ENCODE measurements around the gene PAPPA. TPM values are rescaled to one million over a fixed set of nuclear protein-coding genes. Genes with fewer than 3 reads are reported as not detected.

The PAPPA gene
- total RNA-seq, 1 donor from 2014 or later, result 2.9 TPM

DNA sequence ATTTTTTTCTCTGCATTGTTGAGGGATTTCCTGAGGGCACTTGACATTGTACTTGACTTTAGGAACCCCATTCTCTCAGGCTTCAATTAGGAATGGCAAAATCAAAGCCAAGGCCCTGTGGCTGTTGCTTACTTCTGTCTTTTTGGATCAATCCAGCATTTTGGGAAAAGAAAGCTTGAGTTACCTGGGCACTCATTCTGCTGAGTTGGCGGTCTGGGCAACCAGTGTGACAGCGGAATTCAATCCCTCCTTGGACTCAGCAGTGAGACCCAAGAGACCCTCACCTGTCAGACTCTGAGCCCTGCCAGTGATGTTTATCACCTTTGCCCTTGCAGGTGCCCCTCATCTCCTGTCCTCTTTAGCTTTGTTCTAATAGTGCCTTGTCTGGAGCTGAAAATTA is 225.3 kb downstream of the PAPPA start:
- no peaks in the 10 kb centered on the region for H3K27me3 Mint-ChIP-seq (ENCODE audit: low read depth)
- no peaks in the 10 kb centered on the region for H3K36me3 Mint-ChIP-seq
- H3K4me3 Mint-ChIP-seq, result no peak overlapping the region
- no peaks in the 10 kb centered on the region for H3K9me3 Mint-ChIP-seq
- TF ChIP-seq, protein P1, sequence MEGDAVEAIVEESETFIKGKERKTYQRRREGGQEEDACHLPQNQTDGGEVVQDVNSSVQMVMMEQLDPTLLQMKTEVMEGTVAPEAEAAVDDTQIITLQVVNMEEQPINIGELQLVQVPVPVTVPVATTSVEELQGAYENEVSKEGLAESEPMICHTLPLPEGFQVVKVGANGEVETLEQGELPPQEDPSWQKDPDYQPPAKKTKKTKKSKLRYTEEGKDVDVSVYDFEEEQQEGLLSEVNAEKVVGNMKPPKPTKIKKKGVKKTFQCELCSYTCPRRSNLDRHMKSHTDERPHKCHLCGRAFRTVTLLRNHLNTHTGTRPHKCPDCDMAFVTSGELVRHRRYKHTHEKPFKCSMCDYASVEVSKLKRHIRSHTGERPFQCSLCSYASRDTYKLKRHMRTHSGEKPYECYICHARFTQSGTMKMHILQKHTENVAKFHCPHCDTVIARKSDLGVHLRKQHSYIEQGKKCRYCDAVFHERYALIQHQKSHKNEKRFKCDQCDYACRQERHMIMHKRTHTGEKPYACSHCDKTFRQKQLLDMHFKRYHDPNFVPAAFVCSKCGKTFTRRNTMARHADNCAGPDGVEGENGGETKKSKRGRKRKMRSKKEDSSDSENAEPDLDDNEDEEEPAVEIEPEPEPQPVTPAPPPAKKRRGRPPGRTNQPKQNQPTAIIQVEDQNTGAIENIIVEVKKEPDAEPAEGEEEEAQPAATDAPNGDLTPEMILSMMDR (IDR thresholded peaks at IDR 0.05; ENCODE audit: unreplicated experiment), result no peak
- no peak for DNase-seq (ENCODE audit: low spot score in 2 of 2, unreplicated experiment in 2 of 2)
- H3K4me1 Mint-ChIP-seq, result peaks cover 3% of the 10 kb centered on the region
- no peak overlapping the region for H3K27ac Mint-ChIP-seq

DNA sequence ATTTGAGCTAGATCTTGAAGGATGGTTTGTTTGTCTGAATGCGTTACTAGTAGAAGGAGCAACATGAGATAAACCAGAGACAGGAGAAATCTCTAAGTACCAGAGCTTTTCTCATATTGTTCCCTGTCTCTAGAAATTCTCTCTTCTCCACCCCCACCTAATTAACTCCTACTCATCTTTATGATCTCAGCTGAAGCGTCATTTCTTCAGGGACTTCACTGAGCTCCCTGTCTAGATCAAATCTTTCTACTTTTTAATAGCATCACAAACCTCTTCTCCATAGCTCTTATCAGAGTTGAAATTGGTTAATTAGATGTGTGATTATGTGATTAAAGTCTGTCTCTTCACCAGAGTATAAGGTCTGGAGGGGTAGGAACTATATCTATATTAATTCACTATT is 226.2 kb downstream of the PAPPA start:
- H3K4me1 Mint-ChIP-seq, result peaks cover 3% of the 10 kb centered on the region
- H3K4me3 Mint-ChIP-seq, result no peak overlapping the region
- no peaks in the 10 kb centered on the region for H3K9me3 Mint-ChIP-seq
- DNase-seq (ENCODE audit: low spot score in 2 of 2, unreplicated experiment in 2 of 2), result no peak
- H3K27me3 Mint-ChIP-seq (ENCODE audit: low read depth), result no peaks in the 10 kb centered on the region
- H3K27ac Mint-ChIP-seq, result no peak overlapping the region
- TF ChIP-seq, protein P1 (IDR thresholded peaks at IDR 0.05; ENCODE audit: unreplicated experiment), result no peak
- H3K36me3 Mint-ChIP-seq, result no peaks in the 10 kb centered on the region

DNA sequence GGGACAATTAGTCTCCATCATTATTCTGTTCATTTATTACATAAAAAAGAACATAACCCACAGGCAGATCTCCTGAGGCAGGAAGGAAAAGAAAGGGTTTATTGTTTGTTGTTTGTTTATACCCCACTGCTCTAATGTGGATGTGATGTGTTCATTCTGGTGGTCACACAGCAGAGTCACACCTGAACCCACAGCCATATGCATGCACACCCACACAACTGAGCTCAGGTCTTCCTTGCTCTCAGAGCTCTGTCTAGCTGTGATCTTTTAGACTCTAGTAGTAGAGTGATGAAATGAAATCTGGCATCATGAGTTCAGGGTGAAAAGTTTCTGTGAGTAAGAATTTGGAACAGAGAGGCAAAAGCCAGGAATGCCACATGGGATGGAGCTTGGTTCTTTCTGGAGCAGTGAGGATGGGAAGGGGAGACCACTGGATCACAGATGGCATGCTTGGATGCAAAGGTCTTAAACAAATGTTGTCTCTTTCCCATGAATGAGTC is 227.0 kb downstream of the PAPPA start:
- no peak for DNase-seq (ENCODE audit: low spot score in 2 of 2, unreplicated experiment in 2 of 2)
- Mint-ChIP-seq H3K36me3 (no peaks in the 10 kb centered on the region), H3K9me3 (no peaks in the 10 kb centered on the region), H3K27me3 (ENCODE audit: low read depth) (no peaks in the 10 kb centered on the region), H3K27ac (no peak overlapping the region), H3K4me3 (no peak overlapping the region), H3K4me1 (peaks cover 3% of the 10 kb centered on the region)
- TF ChIP-seq, protein P1 (IDR thresholded peaks at IDR 0.05; ENCODE audit: unreplicated experiment), result no peak

DNA sequence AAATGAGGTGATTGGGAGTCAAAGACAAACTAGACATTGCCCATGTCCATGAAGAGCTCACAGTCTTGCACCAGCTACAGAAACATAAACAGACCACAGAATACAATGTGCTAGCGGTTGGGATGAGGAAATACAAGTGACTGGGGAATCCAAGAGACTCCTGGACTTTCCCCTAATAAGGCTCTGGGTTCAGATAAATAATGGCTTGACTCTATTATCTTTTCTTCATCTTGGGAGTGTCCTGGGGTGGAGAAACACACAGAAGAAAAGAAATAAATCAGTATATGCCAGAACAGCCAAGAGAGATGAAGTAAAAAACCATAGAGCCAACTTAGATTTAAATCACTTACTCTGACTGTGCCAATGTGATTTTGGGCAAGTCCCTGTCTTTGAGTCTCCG is 227.8 kb downstream of the PAPPA start:
- H3K36me3 Mint-ChIP-seq, result no peaks in the 10 kb centered on the region
- DNase-seq (ENCODE audit: low spot score in 2 of 2, unreplicated experiment in 2 of 2), result no peak
- H3K4me1 Mint-ChIP-seq, result peaks cover 3% of the 10 kb centered on the region
- no peak overlapping the region for H3K4me3 Mint-ChIP-seq
- no peaks in the 10 kb centered on the region for H3K27me3 Mint-ChIP-seq (ENCODE audit: low read depth)
- TF ChIP-seq, protein P1 (IDR thresholded peaks at IDR 0.05; ENCODE audit: unreplicated experiment), result no peak
- H3K27ac Mint-ChIP-seq, result no peak overlapping the region
- no peaks in the 10 kb centered on the region for H3K9me3 Mint-ChIP-seq

DNA sequence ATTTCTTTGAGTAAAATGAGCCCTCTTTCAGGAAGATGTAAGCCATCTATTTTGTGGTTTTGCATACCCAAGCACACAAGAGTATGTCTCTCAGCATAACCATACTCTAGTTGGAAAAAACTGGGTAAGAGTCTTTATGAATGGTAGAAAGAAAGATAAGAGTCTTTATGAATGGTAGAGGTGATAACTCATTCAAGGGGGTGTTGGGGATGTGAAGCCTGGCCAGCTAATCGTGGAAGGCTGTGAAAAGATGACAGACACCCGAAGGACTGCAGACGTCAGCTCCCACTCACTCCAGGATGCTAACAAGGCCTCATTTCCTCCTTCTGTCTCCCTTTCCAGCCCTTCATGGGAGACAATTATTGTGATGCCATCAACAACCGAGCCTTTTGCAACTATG is 228.5 kb downstream of the PAPPA start:
- no peaks in the 10 kb centered on the region for H3K27me3 Mint-ChIP-seq (ENCODE audit: low read depth)
- H3K36me3 Mint-ChIP-seq, result no peaks in the 10 kb centered on the region
- TF ChIP-seq, protein P1 (IDR thresholded peaks at IDR 0.05; ENCODE audit: unreplicated experiment), result no peak

DNA sequence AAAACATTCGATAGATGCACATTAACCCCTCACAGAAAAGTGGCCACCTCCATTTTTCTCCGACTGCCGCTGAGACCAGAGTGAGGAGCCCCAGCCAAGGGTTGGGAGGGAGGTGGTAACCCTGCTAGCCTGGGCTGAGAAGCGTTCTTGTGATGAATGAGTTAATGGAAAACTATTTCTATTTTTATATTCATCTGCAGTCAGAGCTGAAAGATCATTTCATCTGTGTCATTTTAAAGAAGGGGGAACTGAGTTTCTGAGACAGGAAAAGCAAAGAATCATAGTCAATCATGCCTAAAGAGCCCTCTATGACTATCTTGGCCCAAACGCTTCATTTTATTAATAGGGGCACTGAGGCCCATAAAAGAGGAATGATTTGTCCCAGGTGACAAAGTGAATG is 229.5 kb downstream of the PAPPA start:
- Mint-ChIP-seq H3K4me1 (peaks cover 3% of the 10 kb centered on the region), H3K27me3 (ENCODE audit: low read depth) (no peaks in the 10 kb centered on the region), H3K27ac (no peak overlapping the region), H3K9me3 (no peaks in the 10 kb centered on the region), H3K36me3 (no peaks in the 10 kb centered on the region), H3K4me3 (no peak overlapping the region)
- TF ChIP-seq, protein P1 (IDR thresholded peaks at IDR 0.05; ENCODE audit: unreplicated experiment), result no peak
- no peak for DNase-seq (ENCODE audit: low spot score in 2 of 2, unreplicated experiment in 2 of 2)

More for the DNA sequence above, 228.5 kb downstream of the PAPPA start:
- Mint-ChIP-seq H3K9me3 (no peaks in the 10 kb centered on the region), H3K27ac (no peak overlapping the region), H3K4me3 (no peak overlapping the region), H3K4me1 (peaks cover 3% of the 10 kb centered on the region)
- no peak for DNase-seq (ENCODE audit: low spot score in 2 of 2, unreplicated experiment in 2 of 2)

All from mesothelial cell of epicardium (in vitro differentiated cells).